Measurements from ENCODE around the gene ALDH5A1. TPM values are rescaled to one million over a fixed set of nuclear protein-coding genes. Genes with fewer than 3 reads are reported as not detected.

ALDH5A1 gene
- total RNA-seq, 2 experiments from 2014 or later: 180 to 260 TPM

DNA sequence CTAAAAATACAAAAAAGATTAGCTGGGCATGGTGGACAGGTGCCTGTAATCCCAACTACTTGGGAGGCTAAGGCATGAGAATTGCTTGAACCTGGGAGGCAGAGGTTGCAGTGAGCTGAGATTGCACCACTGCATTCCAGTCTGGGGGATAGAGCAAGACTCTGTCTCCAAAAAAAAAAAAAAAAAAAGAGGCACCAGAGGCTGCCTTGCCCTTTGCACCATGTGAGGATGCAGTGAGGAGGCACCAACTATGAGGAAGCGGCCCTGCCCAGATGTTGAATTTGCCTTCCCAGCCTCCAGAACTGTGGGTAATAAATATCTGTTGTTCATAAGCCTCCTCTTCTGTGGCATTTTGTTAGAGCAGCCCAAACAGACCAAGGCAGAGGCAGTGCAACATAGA lies 54.4 kb downstream of the ALDH5A1 start:
- H3K9me2 ChIP-seq (ENCODE audit: insufficient read depth, low read length): no peaks in the 10 kb centered on the region
- no peak for DNase-seq (ENCODE audit: low spot score)
- no peaks in the 10 kb centered on the region for H3K4me1 ChIP-seq (ENCODE audit: insufficient read depth, low read length, poor library complexity, severe bottlenecking)
- ChIA-PET CTCF (ENCODE audit: unreplicated experiment) (no interaction called here), POLR2A (interaction anchor here (0.6 kb wide), 1 partner anchor 144 kb away, joined by 4 read pairs; no protein-coding TSS in a partner anchor)
- H3K9me3 ChIP-seq (ENCODE audit: low read length): no peaks in the 10 kb centered on the region
- H3K4me3 ChIP-seq (ENCODE audit: low read depth, low read length, poor library complexity, severe bottlenecking): no peak overlapping the region
- BruUV-seq (replicated peaks): no TSS peak
- H3K27ac ChIP-seq (ENCODE audit: low read depth, low read length, poor library complexity, severe bottlenecking): no peak overlapping the region
- no peak for TF ChIP-seq EZH2phosphoT487 (IDR thresholded peaks at IDR 0.05; ENCODE audit: borderline replicate concordance, low read depth, low read length)
- TF ChIP-seq, protein P1, sequence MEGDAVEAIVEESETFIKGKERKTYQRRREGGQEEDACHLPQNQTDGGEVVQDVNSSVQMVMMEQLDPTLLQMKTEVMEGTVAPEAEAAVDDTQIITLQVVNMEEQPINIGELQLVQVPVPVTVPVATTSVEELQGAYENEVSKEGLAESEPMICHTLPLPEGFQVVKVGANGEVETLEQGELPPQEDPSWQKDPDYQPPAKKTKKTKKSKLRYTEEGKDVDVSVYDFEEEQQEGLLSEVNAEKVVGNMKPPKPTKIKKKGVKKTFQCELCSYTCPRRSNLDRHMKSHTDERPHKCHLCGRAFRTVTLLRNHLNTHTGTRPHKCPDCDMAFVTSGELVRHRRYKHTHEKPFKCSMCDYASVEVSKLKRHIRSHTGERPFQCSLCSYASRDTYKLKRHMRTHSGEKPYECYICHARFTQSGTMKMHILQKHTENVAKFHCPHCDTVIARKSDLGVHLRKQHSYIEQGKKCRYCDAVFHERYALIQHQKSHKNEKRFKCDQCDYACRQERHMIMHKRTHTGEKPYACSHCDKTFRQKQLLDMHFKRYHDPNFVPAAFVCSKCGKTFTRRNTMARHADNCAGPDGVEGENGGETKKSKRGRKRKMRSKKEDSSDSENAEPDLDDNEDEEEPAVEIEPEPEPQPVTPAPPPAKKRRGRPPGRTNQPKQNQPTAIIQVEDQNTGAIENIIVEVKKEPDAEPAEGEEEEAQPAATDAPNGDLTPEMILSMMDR (conservative IDR thresholded peaks at IDR 0.05; ENCODE audit: low read length): no peak
- H2AFZ ChIP-seq (ENCODE audit: low read length): no peak overlapping the region
- no peaks in the 10 kb centered on the region for H3K36me3 ChIP-seq (ENCODE audit: insufficient read depth, low read length)
- H4K20me1 ChIP-seq (ENCODE audit: insufficient read depth, low read length): no peaks in the 10 kb centered on the region
- no peaks in the 10 kb centered on the region for H3K79me2 ChIP-seq (ENCODE audit: insufficient read depth, low read depth, low read length)
- intact Hi-C loops (cut with micrococcal nuclease; ENCODE audit: unreplicated experiment): no loop called here
- H3K4me2 ChIP-seq (ENCODE audit: low read length): no peak overlapping the region

DNA sequence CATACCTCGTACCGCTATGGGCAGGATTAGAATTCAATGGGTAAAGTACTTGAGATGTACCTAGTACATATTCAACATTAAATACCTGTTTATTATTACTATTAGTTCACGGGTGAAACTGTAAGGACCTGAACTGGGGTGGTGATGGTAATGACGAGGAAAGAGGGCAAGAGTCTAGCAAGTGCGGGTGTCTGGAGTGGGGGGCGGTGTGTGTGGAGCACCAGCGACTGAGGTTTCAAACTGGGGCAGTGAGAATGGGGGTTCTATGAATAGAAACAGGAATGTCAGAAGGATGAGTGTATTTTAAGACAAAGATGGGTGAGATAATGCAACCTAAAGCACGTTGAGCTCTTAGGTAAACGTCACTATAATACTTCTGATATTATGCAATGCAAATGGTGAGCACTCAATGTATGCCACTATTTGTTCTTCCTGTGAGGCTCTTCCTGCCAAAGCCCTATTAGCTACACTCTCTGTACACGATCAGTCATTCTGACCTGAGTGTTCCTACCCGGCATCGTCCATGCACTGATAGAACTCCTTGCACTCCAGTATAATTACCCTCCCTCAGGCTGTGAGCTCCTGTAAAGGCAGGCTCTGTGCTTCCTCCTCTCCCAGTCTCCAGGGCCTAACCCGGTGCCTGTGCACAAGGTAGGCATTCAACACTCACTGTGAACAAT lies 55.0 kb downstream of the ALDH5A1 start:
- no peak overlapping the region for H3K4me2 ChIP-seq (ENCODE audit: low read length)
- TF ChIP-seq EZH2phosphoT487 (IDR thresholded peaks at IDR 0.05; ENCODE audit: borderline replicate concordance, low read depth, low read length): no peak
- TF ChIP-seq, protein P1 (conservative IDR thresholded peaks at IDR 0.05; ENCODE audit: low read length): no peak
- H2AFZ ChIP-seq (ENCODE audit: low read length): no peak overlapping the region
- no peaks in the 10 kb centered on the region for H3K9me3 ChIP-seq (ENCODE audit: low read length)
- no peak overlapping the region for H3K4me3 ChIP-seq (ENCODE audit: low read depth, low read length, poor library complexity, severe bottlenecking)
- H3K27ac ChIP-seq (ENCODE audit: low read depth, low read length, poor library complexity, severe bottlenecking): no peak overlapping the region
- CTCF ChIA-PET (ENCODE audit: unreplicated experiment): no interaction called here
- intact Hi-C loops (cut with micrococcal nuclease; ENCODE audit: unreplicated experiment): no loop called here
- POLR2A ChIA-PET: interaction anchor here (0.6 kb wide), 2 partner anchors 143 to 510 kb away, joined by 3 to 4 read pairs; no protein-coding TSS in a partner anchor
- no peaks in the 10 kb centered on the region for H3K79me2 ChIP-seq (ENCODE audit: insufficient read depth, low read depth, low read length)
- no peaks in the 10 kb centered on the region for H3K9me2 ChIP-seq (ENCODE audit: insufficient read depth, low read length)
- no peak for DNase-seq (ENCODE audit: low spot score)
- no peaks in the 10 kb centered on the region for H3K4me1 ChIP-seq (ENCODE audit: insufficient read depth, low read length, poor library complexity, severe bottlenecking)
- H3K36me3 ChIP-seq (ENCODE audit: insufficient read depth, low read length): no peaks in the 10 kb centered on the region
- H4K20me1 ChIP-seq (ENCODE audit: insufficient read depth, low read length): no peaks in the 10 kb centered on the region
- no TSS peak for BruUV-seq (replicated peaks)

DNA sequence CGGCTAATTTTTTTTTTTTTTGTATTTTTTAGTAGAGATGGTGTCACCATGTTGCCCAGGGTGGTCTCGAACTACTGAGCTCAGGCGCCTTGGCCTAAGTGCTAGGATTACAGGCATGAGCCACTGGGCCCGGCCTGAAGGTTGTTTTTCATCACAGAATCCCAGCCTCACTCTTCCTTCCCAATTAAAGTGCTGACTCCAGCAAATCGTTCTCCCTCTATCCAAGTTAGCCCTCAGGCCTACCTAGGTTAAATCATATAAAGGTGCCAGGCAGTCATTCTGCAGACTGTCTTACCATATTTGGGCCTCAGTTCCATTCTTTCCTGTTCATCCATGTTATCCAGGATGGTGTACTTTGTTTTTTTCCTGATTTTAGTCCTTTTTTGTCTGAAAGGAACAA lies 56.4 kb downstream of the ALDH5A1 start:
- TF ChIP-seq, protein P1 (conservative IDR thresholded peaks at IDR 0.05; ENCODE audit: low read length): no peak
- TF ChIP-seq EZH2phosphoT487 (IDR thresholded peaks at IDR 0.05; ENCODE audit: borderline replicate concordance, low read depth, low read length): no peak
- H2AFZ ChIP-seq (ENCODE audit: low read length): no peak overlapping the region
- POLR2A ChIA-PET: interaction anchor here (0.6 to 1.2 kb wide), 2 partner anchors 182 to 467 kb away, joined by 3 to 4 read pairs; no protein-coding TSS in a partner anchor

More for the DNA sequence above, 56.4 kb downstream of the ALDH5A1 start:
- H3K9me3 ChIP-seq (ENCODE audit: low read length): no peaks in the 10 kb centered on the region
- BruUV-seq (replicated peaks): no TSS peak
- no peaks in the 10 kb centered on the region for H3K36me3 ChIP-seq (ENCODE audit: insufficient read depth, low read length)
- H3K4me1 ChIP-seq (ENCODE audit: insufficient read depth, low read length, poor library complexity, severe bottlenecking): no peaks in the 10 kb centered on the region
- H3K4me2 ChIP-seq (ENCODE audit: low read length): no peak overlapping the region
- H3K27ac ChIP-seq (ENCODE audit: low read depth, low read length, poor library complexity, severe bottlenecking): no peak overlapping the region
- DNase-seq (ENCODE audit: low spot score): no peak
- H3K79me2 ChIP-seq (ENCODE audit: insufficient read depth, low read depth, low read length): no peaks in the 10 kb centered on the region
- H3K9me2 ChIP-seq (ENCODE audit: insufficient read depth, low read length): no peaks in the 10 kb centered on the region
- H4K20me1 ChIP-seq (ENCODE audit: insufficient read depth, low read length): no peaks in the 10 kb centered on the region
- CTCF ChIA-PET (ENCODE audit: unreplicated experiment): no interaction called here
- intact Hi-C loops (cut with micrococcal nuclease; ENCODE audit: unreplicated experiment): no loop called here
- H3K4me3 ChIP-seq (ENCODE audit: low read depth, low read length, poor library complexity, severe bottlenecking): no peak overlapping the region

Measured in OCI-LY7 (cell line).